HG03280 (cell line): ENCODE results near the gene SIDT2.
A peak's percentile ranks its signal among the peaks of the same experiment; 100 is the strongest.
"Not testable (repeated sequence)": the region's sequence is repeated elsewhere in the genome, so short reads cannot be mapped to it uniquely, and the experiment has no call there.

Source experiments
- ATAC-seq: cut with Tn5 transposase; IDR thresholded peaks from one replicate; pipeline ENCODE4 v1.9.1; 2021; ENCODE audit warnings: mild to moderate bottlenecking, moderate library complexity; ENCODE audit not compliant: unreplicated experiment

SIDT2 gene

DNA sequence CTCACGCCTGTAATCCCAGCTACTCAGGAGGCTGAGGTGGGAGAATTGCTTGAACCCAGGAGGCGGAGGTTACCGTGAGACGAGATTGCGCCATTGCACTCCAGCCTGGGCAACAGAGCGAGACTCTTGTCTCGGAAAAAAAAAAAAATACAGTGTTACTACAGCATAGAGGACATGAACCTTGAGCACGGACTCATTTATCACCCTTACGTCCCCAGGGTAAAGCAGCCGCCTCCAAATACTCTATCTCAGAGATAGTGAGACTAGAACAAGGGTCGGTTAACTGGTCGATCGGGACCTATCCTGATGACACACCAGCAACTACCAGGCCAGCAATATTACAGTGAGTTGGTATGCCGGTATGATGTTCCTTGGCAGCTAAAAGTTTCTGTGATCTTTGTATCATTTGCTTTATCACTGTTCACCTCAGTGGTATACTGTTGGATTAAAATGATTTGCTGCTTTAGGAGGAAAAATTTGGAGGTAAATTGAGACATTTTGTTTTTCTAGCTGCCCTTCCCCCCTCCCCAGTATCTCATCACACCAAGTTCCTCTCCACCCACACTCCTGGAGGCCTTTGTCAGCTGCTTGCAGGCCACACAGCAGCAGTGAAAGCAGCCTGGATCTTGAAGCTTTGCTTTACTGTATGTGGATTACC, 7.0 kb upstream of the SIDT2 start:
- no peak for ATAC-seq

GRCh38 chr11:117172724-117173421, 5.7 kb upstream of the SIDT2 start:
- no peak for ATAC-seq

GRCh38 chr11:117175104-117175503, 3.4 kb upstream of the SIDT2 start:
- ATAC-seq: no peak

DNA sequence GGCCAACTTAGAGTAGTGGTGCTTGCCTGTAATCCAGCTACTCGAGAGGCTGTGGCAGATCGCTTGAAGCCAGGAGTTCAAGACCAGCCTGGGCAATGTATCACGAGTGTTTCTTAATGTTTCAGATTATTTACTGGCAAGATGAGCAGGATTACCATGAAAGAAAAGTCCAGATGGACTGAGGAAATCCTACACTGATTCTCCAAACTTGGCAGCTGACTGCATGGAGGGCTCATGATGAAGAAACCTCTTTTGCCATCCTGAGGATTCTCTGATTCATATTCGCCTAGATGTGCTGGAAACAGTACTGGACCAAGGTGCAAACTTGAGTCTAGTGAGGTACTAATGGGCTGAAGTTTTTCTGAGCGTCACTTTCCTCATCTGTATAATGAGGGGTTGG, 2.8 kb upstream of the SIDT2 start:
- no peak for ATAC-seq

DNA sequence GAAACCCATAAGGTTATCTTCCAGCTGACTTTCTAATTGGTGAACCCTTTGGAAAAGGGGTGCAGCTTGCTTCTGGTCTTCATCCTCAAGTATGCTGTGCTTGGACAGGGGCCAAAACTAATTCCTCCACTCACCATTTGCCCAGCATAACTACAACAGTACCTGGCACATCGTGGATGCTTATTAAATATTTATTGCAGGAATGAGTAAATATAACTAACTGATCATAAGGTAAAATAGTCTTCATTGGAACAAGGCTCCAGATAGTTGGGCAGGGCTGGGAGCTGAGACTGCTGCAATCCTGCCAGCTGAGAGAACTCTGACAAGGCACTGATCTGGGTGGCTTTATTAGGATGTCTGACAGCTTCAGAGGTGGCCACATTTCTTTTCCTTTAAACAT, 2.4 kb upstream of the SIDT2 start:
- no peak for ATAC-seq

GRCh38 chr11:117177534-117178209, 871 bp upstream of the SIDT2 start:
- no peak for ATAC-seq

- ATAC-seq: peak; percentile 27
Observed at GRCh38 chr11:117179048-117179999, 781 bp downstream of the SIDT2 start.

DNA sequence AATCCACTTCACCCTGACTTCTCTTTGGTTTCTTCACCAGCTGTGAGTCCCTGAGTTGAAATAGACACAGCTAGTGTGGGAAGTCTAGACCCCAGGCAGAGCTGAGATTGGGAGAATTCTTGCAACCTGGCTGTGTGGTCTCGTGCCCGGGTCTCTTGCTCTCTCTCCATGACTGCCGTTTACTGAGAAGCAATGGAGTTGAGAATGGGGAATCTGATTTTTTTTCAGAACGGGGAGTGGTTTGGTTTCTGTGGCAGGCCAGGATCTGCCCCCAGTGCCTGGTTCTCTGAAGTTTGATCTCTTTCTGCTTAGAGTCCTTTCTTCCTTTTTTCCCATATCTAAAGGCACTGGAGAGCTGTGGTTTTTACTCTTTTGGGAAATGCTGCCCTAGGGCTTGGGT, 1.5 kb downstream of the SIDT2 start:
- no peak for ATAC-seq

DNA sequence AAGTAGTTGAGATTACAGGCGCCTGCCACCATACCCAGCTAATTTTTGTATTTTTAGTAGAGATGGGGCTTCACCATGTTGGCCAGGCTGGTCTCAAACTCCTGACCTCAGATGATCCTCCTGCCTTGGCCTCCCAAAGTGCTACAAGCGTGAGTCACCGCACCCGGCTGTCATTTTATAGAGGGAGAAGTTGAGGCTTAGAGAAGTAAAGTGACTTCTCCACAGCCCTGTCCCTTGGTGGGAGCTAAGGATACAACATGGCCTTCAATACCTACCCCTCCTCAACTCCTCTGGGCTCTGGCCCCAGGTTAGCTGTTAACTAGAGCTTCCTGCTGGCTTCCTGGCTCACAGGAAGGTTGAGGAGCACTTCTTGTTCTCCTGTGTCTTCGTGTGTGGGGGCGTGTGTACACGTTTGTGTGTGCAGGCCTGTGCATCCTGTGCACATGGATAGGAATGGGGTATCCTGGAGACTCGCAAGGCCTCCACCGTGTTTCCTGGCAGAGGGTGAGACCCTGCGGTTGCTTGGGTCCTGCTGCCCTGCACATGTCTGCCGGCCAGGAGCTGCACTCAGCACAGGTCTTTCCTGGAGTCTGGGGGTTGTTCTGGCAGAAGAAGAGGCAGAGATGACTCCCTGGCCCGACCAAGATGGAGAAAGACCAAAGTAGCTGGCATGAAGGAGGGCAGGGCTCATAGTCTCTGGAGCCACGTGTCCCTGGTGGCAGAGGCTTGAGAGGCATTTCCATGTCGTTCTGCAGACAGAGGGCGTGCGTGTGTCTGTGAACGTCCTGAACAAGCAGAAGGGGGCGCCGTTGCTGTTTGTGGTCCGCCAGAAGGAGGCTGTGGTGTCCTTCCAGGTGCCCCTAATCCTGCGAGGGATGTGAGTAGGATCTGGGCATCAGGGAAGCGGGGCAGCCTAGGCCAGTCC, 2.4 kb downstream of the SIDT2 start:
- peak; percentile 38 for ATAC-seq

DNA sequence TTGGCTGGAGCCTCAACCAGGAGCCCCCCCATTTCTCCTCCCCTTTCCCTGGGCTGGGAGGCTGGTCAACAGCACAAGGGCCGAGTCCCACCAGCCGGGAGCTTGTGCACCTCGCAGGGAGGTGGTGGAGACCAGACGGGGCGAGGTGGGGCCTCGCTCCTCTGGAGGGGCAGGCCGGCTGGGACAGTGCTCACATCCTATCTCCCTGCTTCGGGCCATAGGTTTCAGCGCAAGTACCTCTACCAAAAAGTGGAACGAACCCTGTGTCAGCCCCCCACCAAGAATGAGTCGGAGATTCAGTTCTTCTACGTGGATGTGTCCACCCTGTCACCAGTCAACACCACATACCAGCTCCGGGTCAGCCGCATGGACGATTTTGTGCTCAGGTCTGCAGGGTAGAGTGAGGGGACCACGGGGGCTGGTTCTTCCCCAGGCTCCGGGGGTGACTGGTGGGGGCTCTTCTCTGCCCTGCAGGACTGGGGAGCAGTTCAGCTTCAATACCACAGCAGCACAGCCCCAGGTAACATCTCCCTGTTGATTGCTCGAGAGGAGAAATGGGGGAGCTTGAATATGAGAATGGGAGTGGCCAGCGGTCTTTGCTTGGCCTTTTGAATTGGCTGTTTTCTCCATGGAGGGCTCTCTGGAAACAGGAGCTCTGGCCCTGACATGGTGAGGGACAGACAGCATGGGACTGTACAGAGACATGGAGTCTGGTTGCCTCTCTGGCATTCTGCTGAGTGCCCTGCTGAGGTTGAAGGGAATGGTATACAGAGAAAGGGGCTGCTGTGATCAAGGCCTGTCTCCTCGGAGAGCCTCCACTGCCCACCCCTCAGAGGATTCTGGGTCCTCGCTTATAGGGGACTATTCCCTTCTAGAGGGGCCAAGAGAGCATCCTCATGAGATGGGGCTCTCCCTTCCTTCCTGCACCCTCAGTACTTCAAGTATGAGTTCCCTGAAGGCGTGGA, 3.3 kb downstream of the SIDT2 start:
- ATAC-seq: no peak

- no peak for ATAC-seq
Observed at GRCh38 chr11:117182551-117182935, 4.0 kb downstream of the SIDT2 start.

- not testable (repeated sequence) for ATAC-seq
Observed at GRCh38 chr11:117183178-117183577, 4.6 kb downstream of the SIDT2 start.

GRCh38 chr11:117183724-117184349, 5.3 kb downstream of the SIDT2 start:
- no peak for ATAC-seq

GRCh38 chr11:117185736-117186430, 7.3 kb downstream of the SIDT2 start:
- ATAC-seq: no peak

DNA sequence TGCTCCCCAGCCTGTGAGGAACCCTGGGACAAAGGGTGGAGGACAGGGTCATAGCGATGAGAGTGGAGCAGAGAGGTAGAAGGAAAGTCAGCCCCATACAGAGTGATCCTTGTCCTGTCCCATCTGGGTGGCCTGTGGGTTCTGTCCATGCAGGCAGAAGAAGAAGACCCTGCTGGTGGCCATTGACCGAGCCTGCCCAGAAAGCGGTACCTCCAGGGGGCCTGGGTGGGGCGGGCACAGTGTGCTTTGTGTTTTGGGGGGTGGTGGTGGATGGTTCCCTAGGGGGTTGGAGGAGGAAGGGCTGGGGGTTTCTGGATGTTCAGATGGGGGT, 7.9 kb downstream of the SIDT2 start:
- no peak for ATAC-seq

GRCh38 chr11:117187007-117187406, 8.5 kb downstream of the SIDT2 start:
- no peak for ATAC-seq

DNA sequence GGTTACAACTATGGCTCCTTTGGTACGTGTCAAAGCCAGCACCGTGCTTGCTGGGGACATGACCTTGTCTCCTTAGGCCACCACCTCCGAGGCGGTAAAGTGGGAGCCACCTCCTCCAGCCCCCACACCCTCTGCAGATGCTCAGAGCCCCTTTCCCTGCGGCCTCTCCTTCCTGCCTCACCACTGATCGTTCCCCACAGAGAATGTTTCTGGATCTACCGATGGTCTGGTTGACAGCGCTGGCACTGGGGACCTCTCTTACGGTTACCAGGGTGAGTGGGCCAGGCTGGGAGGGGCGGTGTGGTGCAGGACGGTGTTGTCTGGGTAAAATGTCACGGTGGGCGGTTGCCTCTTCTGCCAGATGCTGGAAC, 8.9 kb downstream of the SIDT2 start:
- no peak for ATAC-seq
